ENCODE data around the gene ZNF48.
A peak's percentile ranks its signal among the peaks of the same experiment; 100 is the strongest.

Gene ZNF48

DNA sequence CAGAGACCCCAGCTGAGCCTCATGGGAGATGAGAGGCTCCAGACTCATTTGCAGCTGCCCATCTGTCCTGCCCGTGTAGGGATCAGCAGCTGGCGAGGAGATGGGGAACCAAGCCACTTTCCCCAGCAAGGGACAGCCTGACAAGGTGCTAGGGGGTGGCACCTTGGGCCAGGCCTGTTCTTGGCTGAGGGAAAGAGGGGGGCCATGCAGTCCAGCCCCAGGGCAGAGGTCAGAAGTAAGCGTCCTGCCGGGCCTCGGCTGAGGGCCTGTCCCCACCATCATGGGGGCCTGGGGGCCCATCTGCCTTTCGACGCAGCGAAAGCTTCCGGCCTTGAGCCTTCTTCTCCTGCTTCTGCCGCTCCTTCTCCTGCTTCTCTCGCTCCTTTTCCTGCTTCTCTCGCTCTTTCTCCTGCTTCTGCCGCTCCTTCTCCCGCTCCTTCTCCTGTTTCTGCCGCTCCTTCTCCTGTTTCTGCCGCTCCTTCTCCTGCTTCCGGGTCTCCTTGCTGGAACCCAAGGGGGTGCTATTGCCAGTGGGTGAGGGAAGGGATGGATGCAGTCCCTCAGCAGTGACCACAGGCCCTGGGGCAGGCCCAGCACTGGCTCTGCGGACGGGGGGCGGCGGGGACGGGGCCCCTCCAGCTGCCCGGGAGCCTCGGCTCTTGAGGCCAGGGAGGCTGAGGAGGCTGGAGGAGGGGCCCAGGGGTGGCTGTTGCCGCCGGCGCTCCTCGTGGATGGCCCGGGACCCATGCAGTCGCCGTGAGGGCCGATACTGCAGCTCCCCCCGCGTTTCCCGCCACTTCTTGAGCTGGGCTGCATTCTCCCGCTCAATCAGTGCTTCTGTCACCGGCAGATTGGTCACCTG, 37.3 kb upstream of the ZNF48 start:
- peak in 1 of 10 donors; percentile 49 for DNase-seq
- intact Hi-C loops (cut with DNase I) = no loop called here

- intact Hi-C loops (cut with DNase I) = no loop called here
Observed at GRCh38 chr16:30358577-30358936, 36.7 kb upstream of the ZNF48 start.

GRCh38 chr16:30358990-30359870, 36.0 kb upstream of the ZNF48 start:
- intact Hi-C loops (cut with DNase I) = no loop called here
- DNase-seq = no peak

More at GRCh38 chr16:30358577-30358936, 36.7 kb upstream of the ZNF48 start:
- DNase-seq = no peak

DNA sequence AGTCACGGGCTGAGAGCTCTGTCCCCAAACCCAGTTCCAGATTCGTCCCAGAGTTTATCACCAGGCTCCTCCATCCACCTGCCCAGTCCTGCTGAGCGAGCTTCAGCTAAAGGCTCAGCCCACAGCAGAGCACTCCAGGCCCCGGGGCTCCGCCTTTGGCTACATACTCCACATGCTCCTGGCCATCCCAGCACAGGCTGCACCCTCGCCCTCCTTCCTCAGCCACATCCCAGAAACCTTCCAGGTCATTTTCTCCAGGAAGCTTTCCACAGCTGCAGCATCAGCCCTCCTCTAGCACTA, 35.4 kb upstream of the ZNF48 start:
- intact Hi-C loops (cut with DNase I) = no loop called here
- no peak for DNase-seq

- intact Hi-C loops (cut with DNase I) = no loop called here
- no peak for DNase-seq
Observed at GRCh38 chr16:30361180-30361579, 34.0 kb upstream of the ZNF48 start.

DNA sequence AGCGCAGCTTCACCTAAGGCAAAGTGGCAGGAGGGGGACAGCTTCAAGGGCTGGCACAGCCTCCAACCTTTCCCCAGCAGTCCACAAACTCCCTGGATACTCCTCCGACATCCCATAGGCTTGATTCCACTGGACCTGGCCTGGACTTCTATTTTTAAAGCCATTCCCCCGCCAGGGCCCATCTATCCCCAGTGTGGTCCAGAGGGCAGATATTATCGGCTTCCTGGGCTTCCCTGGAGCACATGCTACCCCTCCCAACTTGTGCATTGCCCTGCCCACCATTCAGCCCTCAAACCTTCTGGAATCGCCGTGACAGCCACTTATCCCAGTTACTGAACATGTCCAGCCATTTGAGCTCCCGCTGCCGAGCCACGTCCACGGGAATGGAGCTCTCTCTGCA, 30.0 kb upstream of the ZNF48 start:
- DNase-seq = peak in 1 of 10 donors; percentile 47
- intact Hi-C loops (cut with DNase I) = loop anchor here (5.0 kb wide), 1 partner anchor 42 kb away; the partner anchor contains the start of gene ZNF771

- DNase-seq = no peak
- intact Hi-C loops (cut with DNase I) = loop anchor here (5.0 kb wide), 1 partner anchor 41 kb away; the partner anchor contains the start of gene ZNF771
Observed at GRCh38 chr16:30366511-30366910, 28.7 kb upstream of the ZNF48 start.

- peak in 1 of 10 donors; percentile 0 for DNase-seq
- intact Hi-C loops (cut with DNase I) = loop anchor here (5.0 kb wide), 1 partner anchor 40 kb away; the partner anchor contains the start of gene ZNF771
Observed at GRCh38 chr16:30367349-30368009, 27.7 kb upstream of the ZNF48 start.

DNA sequence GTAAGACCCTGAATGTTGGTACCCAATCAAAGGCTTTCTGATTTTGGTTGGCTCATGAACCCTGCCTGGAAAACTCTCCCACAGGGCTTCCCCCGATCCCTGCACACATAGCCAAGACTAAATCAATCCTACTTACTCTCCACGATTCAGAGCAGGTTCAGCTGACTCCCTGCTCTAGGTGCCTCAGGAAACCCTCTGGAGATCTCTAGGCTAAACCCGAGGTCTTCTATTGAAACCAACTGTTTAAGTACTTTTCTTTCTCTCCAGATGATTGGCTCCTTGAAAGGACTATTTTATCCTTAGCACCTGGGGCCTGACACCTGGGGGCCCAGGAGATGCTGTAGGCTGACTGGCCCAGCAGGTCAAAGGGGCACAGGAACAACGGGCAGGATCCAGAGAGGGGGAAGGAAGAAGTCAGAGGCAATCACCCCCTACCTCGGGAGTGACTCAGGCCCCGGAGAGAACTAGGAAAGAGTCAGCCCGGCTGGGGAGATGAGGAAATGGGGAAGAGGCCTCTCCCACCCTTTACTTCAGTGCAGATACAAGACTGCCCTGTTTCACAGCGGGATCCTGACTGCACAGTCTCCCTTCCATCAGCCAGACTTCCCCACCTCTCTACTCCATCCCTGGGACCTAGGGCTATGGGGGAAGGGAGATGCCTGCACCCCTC, 27.0 kb upstream of the ZNF48 start:
- intact Hi-C loops (cut with DNase I) = loop anchor here (5.0 kb wide), 1 partner anchor 39 kb away; the partner anchor contains the start of gene ZNF771
- peak in 1 of 10 donors; percentile 19 for DNase-seq

DNA sequence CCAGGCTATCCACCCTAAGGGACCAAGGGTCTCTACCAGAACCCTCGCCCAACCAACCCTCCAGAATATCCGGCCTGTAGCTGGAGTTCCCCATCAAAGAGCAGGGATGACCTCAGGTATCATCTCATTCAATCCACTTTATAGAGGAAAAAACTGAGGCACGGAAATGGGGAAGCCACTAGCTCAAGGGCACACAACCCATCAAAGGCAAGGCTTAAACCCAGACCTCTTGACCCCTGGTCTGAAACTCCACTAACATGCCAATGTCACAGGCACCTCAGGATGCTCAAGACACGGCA, 26.5 kb upstream of the ZNF48 start:
- intact Hi-C loops (cut with DNase I) = loop anchor here (5.0 kb wide), 1 partner anchor 39 kb away; the partner anchor contains the start of gene ZNF771
- no peak for DNase-seq

- DNase-seq = peak in 1 of 10 donors; percentile 90
- intact Hi-C loops (cut with DNase I) = loop anchor here (5.0 kb wide), 1 partner anchor 38 kb away; the partner anchor contains the start of gene ZNF771
Observed at GRCh38 chr16:30369091-30369937, 25.9 kb upstream of the ZNF48 start.

GRCh38 chr16:30369938-30370455, 25.2 kb upstream of the ZNF48 start:
- peak in 1 of 10 donors; percentile 81 for DNase-seq
- intact Hi-C loops (cut with DNase I) = loop anchor here (5.0 kb wide), 1 partner anchor 37 kb away; the partner anchor contains the start of gene ZNF771

GRCh38 chr16:30370456-30371247, 24.6 kb upstream of the ZNF48 start, which contains the start of gene TBC1D10B:
TSS of gene TBC1D10B (minus strand) at chr16:30370494. CDS start at chr16:30370183, 311 bp downstream.
- DNase-seq = peak; percentile 98 to 100 (median 99)
- intact Hi-C loops (cut with DNase I) = no loop called here

GRCh38 chr16:30371248-30371816, 23.9 kb upstream of the ZNF48 start:
- peak in 1 of 10 donors; percentile 49 for DNase-seq
- intact Hi-C loops (cut with DNase I) = no loop called here

DNA sequence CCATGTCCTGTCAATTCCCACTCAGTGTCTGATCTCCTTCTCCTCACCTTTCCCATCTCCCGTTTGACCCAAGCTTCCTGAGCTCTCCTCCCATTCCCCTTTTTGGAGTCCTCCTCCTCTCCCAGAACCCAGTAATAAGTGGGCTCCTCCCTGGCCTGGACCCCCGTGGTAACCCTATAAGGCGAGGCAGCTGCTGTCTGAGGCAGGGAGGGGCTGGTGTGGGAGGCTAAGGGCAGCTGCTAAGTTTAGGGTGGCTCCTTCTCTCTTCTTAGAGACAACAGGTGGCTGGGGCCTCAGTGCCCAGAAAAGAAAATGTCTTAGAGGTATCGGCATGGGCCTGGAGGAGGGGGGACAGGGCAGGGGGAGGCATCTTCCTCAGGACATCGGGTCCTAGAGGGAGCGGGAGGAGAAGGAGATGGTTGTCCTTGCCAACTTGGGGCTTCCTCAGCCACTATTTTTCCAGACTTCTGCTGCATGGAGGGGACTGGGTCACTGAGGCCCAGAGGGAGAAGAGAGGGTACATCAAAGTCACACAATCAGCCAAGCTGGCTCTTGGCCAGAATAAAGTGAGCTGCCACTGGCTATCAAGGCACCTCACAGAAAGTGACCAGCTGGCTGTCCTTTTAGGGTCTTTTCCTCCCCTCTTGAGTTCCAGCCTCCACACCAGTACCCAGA, 23.0 kb upstream of the ZNF48 start:
- peak in 2 of 10 donors; percentile 47 to 72 for DNase-seq
- intact Hi-C loops (cut with DNase I) = no loop called here

GRCh38 chr16:30372725-30373124, 22.5 kb upstream of the ZNF48 start:
- intact Hi-C loops (cut with DNase I) = no loop called here
- peak in 2 of 10 donors; percentile 50 to 54 for DNase-seq

DNA sequence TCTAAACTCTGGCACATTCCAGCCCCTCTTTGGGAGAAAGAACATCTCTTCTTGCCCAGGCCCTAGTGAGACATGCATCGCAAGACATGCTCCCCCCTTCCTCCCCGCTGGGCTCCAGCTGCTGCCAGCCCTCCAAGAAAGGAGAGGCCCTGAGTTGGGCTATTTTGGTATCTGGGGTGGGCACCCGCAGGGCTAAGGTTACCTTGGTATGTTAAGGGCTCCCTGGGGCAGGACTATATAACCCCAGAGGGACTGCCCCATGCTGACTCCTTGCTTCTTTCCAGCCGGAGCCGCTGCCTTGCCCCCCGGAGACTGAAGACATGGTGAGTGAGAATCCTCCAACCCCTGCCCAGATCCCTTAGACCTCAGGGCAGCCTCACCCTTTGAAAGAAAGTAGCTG, 20.7 kb upstream of the ZNF48 start, which contains the start of gene MYL11:
Gene MYL11, plus strand, starts transcription at position 265 of the 400 bp plus-strand sequence. Its CDS starts 56 bp downstream, at position 321.
- intact Hi-C loops (cut with DNase I) = no loop called here
- peak in 1 of 10 donors; percentile 54 for DNase-seq
